H1 (cell line): ENCODE data around the gene PTPRT. TPM values are rescaled to one million over a fixed set of nuclear protein-coding genes. Genes with fewer than 3 reads are reported as not detected.

Experiments used
- CTCF ChIA-PET: fragments of 300-600 bp; sonication (Branson Sonifier 250); formaldehyde crosslinking; loops from one replicate; lab custom pipeline; 2021; ENCODE audit not compliant: partially characterized antibody; lab: Charles Lee
- POLR2A ChIA-PET: fragments of 300-600 bp; sonication (Branson Sonifier 250); formaldehyde crosslinking; loops from one replicate; lab custom pipeline; 2021; ENCODE audit warnings: inconsistent platforms; ENCODE audit not compliant: partially characterized antibody; lab: Charles Lee
- DNase-seq, 2 experiments: peaks; one replicate each; pipeline versions ENCODE4 v3.0.0 to v3.0.0-alpha.2; 2010 to 2022; ENCODE audit warnings: low spot score in 2 of 2, low read depth in 1 of 2, mixed read lengths in 1 of 2
- FAIRE-seq: peaks from 2 replicates; lab custom pipeline; 2011; peaks lifted over from hg19 to GRCh38; lab: Jason Lieb, UNC
- H2AFZ ChIP-seq: 2 replicates; pipeline ENCODE4 v1.8.1; 2012; ENCODE audit warnings: low read length, inconsistent platforms
- H2AK5ac ChIP-seq: 2 replicates; pipeline ENCODE4 v1.6.1; 2013; ENCODE audit warnings: low read depth, low read length
- H2BK120ac ChIP-seq: replicated peaks from 2 replicates; pipeline ENCODE3; 2013; ENCODE audit warnings: low read depth, low read length, inconsistent platforms
- H2BK12ac ChIP-seq: 2 replicates; pipeline ENCODE4 v1.6.1; 2013; ENCODE audit warnings: low read depth, low read length
- H2BK15ac ChIP-seq: 2 replicates; pipeline ENCODE4 v1.6.1; 2013; ENCODE audit warnings: low read length
- H2BK20ac ChIP-seq: 2 replicates; pipeline ENCODE4 v1.6.1; 2013; ENCODE audit warnings: low read length
- H2BK5ac ChIP-seq: 2 replicates; pipeline ENCODE4 v1.6.1; 2013; ENCODE audit warnings: low read depth, low read length
- H3K14ac ChIP-seq: 2 replicates; pipeline ENCODE4 v1.6.1; 2013; ENCODE audit warnings: inconsistent platforms; ENCODE audit not compliant: insufficient read length
- H3K18ac ChIP-seq: 2 replicates; pipeline ENCODE4 v1.6.1; 2013; ENCODE audit warnings: low read length; ENCODE audit errors: extremely low read depth
- H3K23ac ChIP-seq: 2 replicates; pipeline ENCODE4 v1.6.1; 2013; ENCODE audit warnings: inconsistent platforms; ENCODE audit not compliant: insufficient read length
- H3K23me2 ChIP-seq: 2 replicates; pipeline ENCODE4 v1.6.1; 2013; ENCODE audit warnings: low read depth, low read length
- H3K27ac ChIP-seq: 2 replicates; pipeline ENCODE4 v1.6.1; 2011; ENCODE audit warnings: low read depth, low read length, inconsistent platforms
- H3K27me3 ChIP-seq, 4 experiments: replicated peaks in 1 of 4; 1 replicate in 1 of 4; 2 replicates in 3 of 4; pipeline versions ENCODE4 v1.6.1 to v1.8.1; 2011 to 2013; ENCODE audit warnings: low read length in 3 of 4, mild to moderate bottlenecking in 3 of 4, inconsistent platforms in 2 of 4, mixed read lengths in 2 of 4, moderate library complexity in 1 of 4; ENCODE audit not compliant: control insufficient read depth in 3 of 4, insufficient read depth in 3 of 4; ENCODE audit errors: extremely low read depth in 1 of 4
- H3K36me3 ChIP-seq, 4 experiments: 2 replicates each; pipeline versions ENCODE4 v1.6.1 to v1.8.1; 2011 to 2013; ENCODE audit warnings: mild to moderate bottlenecking in 4 of 4, low read length in 3 of 4, moderate library complexity in 2 of 4, control low read depth in 1 of 4, inconsistent platforms in 1 of 4; ENCODE audit not compliant: insufficient read depth in 4 of 4, control insufficient read depth in 2 of 4
- H3K4ac ChIP-seq: replicated peaks from 2 replicates; pipeline ENCODE3; 2013; ENCODE audit warnings: low read length, low read depth, mixed read lengths, inconsistent platforms; ENCODE audit not compliant: insufficient read length
- H3K4me1 ChIP-seq, 4 experiments: replicated peaks in 1 of 4; 1 replicate in 1 of 4; 2 replicates in 3 of 4; pipeline versions ENCODE4 v1.6.1 to v1.8.1; 2011 to 2013; ENCODE audit warnings: low read length in 3 of 4, inconsistent platforms in 2 of 4, mixed read lengths in 1 of 4; ENCODE audit not compliant: insufficient read depth in 4 of 4, control insufficient read depth in 3 of 4
- H3K4me2 ChIP-seq, 2 experiments: 2 replicates each; pipeline versions ENCODE4 v1.6.1 to v1.8.1; 2011 to 2013; ENCODE audit warnings: low read depth in 2 of 2, low read length in 2 of 2, control low read depth in 1 of 2, inconsistent platforms in 1 of 2, mild to moderate bottlenecking in 1 of 2; ENCODE audit not compliant: insufficient read depth in 1 of 2
- H3K4me3 ChIP-seq, 4 experiments: fragments of 200-600, 300-600 bp in 1 of 4; sonication (generic), shearing (Covaris generic), sonication (Bioruptor Twin) in 1 of 4; 2 replicates each; pipeline versions ENCODE4 v1.5.1 to v1.8.1; 2011 to 2016; ENCODE audit warnings: low read length in 4 of 4, low read depth in 3 of 4, control low read depth in 2 of 4, inconsistent platforms in 2 of 4, mild to moderate bottlenecking in 2 of 4, mixed read lengths in 1 of 4, moderate library complexity in 1 of 4; ENCODE audit not compliant: insufficient read depth in 2 of 4; ENCODE audit errors: extremely low read depth in 1 of 4
- H3K56ac ChIP-seq: replicated peaks from 2 replicates; pipeline ENCODE3; 2013; ENCODE audit warnings: low read depth, mild to moderate bottlenecking, mixed read lengths, low read length, inconsistent platforms; ENCODE audit not compliant: insufficient read length
- H3K79me1 ChIP-seq: 2 replicates; pipeline ENCODE4 v1.6.1; 2013; ENCODE audit warnings: low read depth, low read length, control low read depth
- H3K79me2 ChIP-seq, 2 experiments: 2 replicates each; pipeline versions ENCODE4 v1.6.1 to v1.8.1; 2012 to 2013; ENCODE audit warnings: low read length in 2 of 2, mild to moderate bottlenecking in 2 of 2, inconsistent platforms in 1 of 2; ENCODE audit not compliant: insufficient read depth in 2 of 2, control insufficient read depth in 1 of 2
- H3K9ac ChIP-seq, 4 experiments: replicated peaks in 1 of 4; 1 replicate in 1 of 4; 2 replicates in 3 of 4; pipeline versions ENCODE4 v1.6.1 to v1.8.1; 2011 to 2013; ENCODE audit warnings: low read depth in 3 of 4, low read length in 3 of 4, control low read depth in 2 of 4, mild to moderate bottlenecking in 2 of 4, moderate library complexity in 2 of 4, inconsistent platforms in 1 of 4; ENCODE audit errors: extremely low read depth in 1 of 4
- H3K9me3 ChIP-seq, 2 experiments: 2 replicates each; pipeline versions ENCODE4 v1.6.1 to v1.8.1; 2012 to 2013; ENCODE audit warnings: mild to moderate bottlenecking in 2 of 2, moderate library complexity in 2 of 2, control low read depth in 1 of 2, inconsistent platforms in 1 of 2, low read depth in 1 of 2, low read length in 1 of 2, mixed read lengths in 1 of 2; ENCODE audit not compliant: insufficient read depth in 2 of 2
- H4K20me1 ChIP-seq, 2 experiments: replicated peaks in 1 of 2; 2 replicates each; pipeline versions ENCODE3 to v1.8.1; 2011 to 2013; ENCODE audit warnings: inconsistent platforms in 2 of 2, low read length in 2 of 2, mild to moderate bottlenecking in 1 of 2; ENCODE audit not compliant: insufficient read depth in 2 of 2, control insufficient read depth in 1 of 2
- H4K5ac ChIP-seq: 2 replicates; pipeline ENCODE4 v1.6.1; 2013; ENCODE audit warnings: low read length, low read depth, mixed read lengths, inconsistent platforms; ENCODE audit not compliant: insufficient read length
- H4K8ac ChIP-seq: 2 replicates; pipeline ENCODE4 v1.8.0; 2013; ENCODE audit warnings: mild to moderate bottlenecking, moderate library complexity, low read length, inconsistent platforms; ENCODE audit not compliant: insufficient read depth; ENCODE audit errors: extremely low read depth
- H4K91ac ChIP-seq: replicated peaks from 2 replicates; pipeline ENCODE3; 2013; ENCODE audit warnings: low read length, mixed read lengths, inconsistent platforms; ENCODE audit not compliant: insufficient read length
- ATF2 ChIP-seq: IDR thresholded peaks from 2 replicates; pipeline ENCODE4 v1.6.1; 2012; ENCODE audit warnings: low read length, inconsistent platforms
- E2F6 ChIP-seq: IDR thresholded peaks from 2 replicates; pipeline ENCODE4 v1.6.1; 2012; ENCODE audit warnings: inconsistent platforms
- HDAC6 ChIP-seq: IDR thresholded peaks from one replicate; pipeline ENCODE4 v1.7.1; 2012; ENCODE audit warnings: low read depth, mild to moderate bottlenecking, inconsistent platforms, low read length, moderate library complexity
- WGBS, 2 experiments: shearing (Covaris generic) in 1 of 2; methylation state at CpG; one replicate each; pipeline versions ENCODE4 v1.1.6 to v1.1.7; 2013 to 2015; ENCODE audit warnings: low lambda C conversion rate in 2 of 2, mixed read lengths in 2 of 2, inconsistent platforms in 1 of 2, low coverage in 1 of 2, missing lambda C conversion rate in 1 of 2; ENCODE audit not compliant: insufficient replicate concordance in 2 of 2, insufficient coverage in 1 of 2, insufficient read length in 1 of 2; ENCODE audit errors: extremely low coverage in 1 of 2, missing lambda C conversion rate in 1 of 2; 5-methylcytosine and 5-hydroxymethylcytosine counted together
- polyA plus RNA-seq, 7 experiments: library from polyadenylated mRNA; depleted of rRNA in 3 of 7; stranded (reverse) in 5 of 7; unstranded in 2 of 7; fragments of >200 nt in 5 of 7; fragments of 200-250 nt in 2 of 7; gene quantifications; 1 replicate in 5 of 7; 2 replicates in 1 of 7; 4 replicates in 1 of 7; pipeline versions ENCODE4 v1.2.1 to v1.2.3, GENCODE V29; 2011 to 2013; ENCODE audit warnings: missing spikeins in 2 of 7, mixed read lengths in 2 of 7
- total RNA-seq: library from RNA; stranded (reverse); fragmentation: NEBNext Ultra II Directional; extraction: Animal tissue kit (Norgen Biotek cat#: 25700); gene quantifications from 2 replicates; pipeline ENCODE4 v1.2.1, GENCODE V29; 2021

The PTPRT gene
- total and polyA plus RNA-seq, 2 of the 8 experiments (the other 6 are each of a cell fraction or from before 2014, with no cell fraction given), result 0.33 to 1.8 TPM

- TF ChIP-seq E2F6 (no peak), ATF2 (no peak), HDAC6 (no peak)
- POLR2A ChIA-PET, result no interaction called here
- H4K5ac ChIP-seq, result no peak overlapping the region
- no peaks in the 10 kb centered on the region for H3K23me2 ChIP-seq
- H2AFZ ChIP-seq, result no peak overlapping the region
- H3K27ac ChIP-seq, result no peak overlapping the region
- DNase-seq (no peak), FAIRE-seq (no peak)
- H3K23ac ChIP-seq, result no peak overlapping the region
- no peaks in the 10 kb centered on the region for H3K79me2 ChIP-seq
- H2AK5ac ChIP-seq, result no peak overlapping the region
- H2BK120ac ChIP-seq, result no peak overlapping the region
- no peaks in the 10 kb centered on the region for H3K27me3 ChIP-seq
- no peak overlapping the region for H4K91ac ChIP-seq
- no peaks in the 10 kb centered on the region for H4K20me1 ChIP-seq
- H3K9me3 ChIP-seq, result no peaks in the 10 kb centered on the region
- no peak overlapping the region for H3K18ac ChIP-seq
- H2BK5ac ChIP-seq, result no peak overlapping the region
- H3K4ac ChIP-seq, result no peak overlapping the region
- H3K36me3 ChIP-seq, result no peaks in the 10 kb centered on the region
- WGBS, 2 experiments, result 89% methylated on average over 2 of the region's 2 CpGs; no CpG with 5 or more reads in 1 of the 2 experiments
- CTCF ChIA-PET, result no interaction called here
- no peak overlapping the region for H2BK20ac ChIP-seq
- no peak overlapping the region for H3K9ac ChIP-seq
- H3K79me1 ChIP-seq, result no peaks in the 10 kb centered on the region
- no peak overlapping the region for H3K4me3 ChIP-seq
- no peak overlapping the region for H4K8ac ChIP-seq
- no peaks in the 10 kb centered on the region for H3K4me1 ChIP-seq
- H2BK15ac ChIP-seq, result no peak overlapping the region
- no peak overlapping the region for H3K14ac ChIP-seq
- H2BK12ac ChIP-seq, result no peak overlapping the region
- H3K4me2 ChIP-seq, result no peak overlapping the region
- no peak overlapping the region for H3K56ac ChIP-seq
These were observed 66.5 kb downstream of the PTPRT start for GRCh38 chr20:43123180-43123579.
